ENCODE measurements around the gene S100A6.

- TF ChIP-seq CTCF (IDR thresholded peaks at IDR 0.05) (no peak), POLR2A (IDR thresholded peaks at IDR 0.05) (no peak), POLR2AphosphoS5 (IDR thresholded peaks at IDR 0.05) (no peak)
Measured at GRCh38 chr1:153544453-153545066, 8.8 kb upstream of the S100A6 start.

Measured in breast epithelium (tissue), 3 donors.